ENCODE data around the gene CDH13.

Gene CDH13

DNA sequence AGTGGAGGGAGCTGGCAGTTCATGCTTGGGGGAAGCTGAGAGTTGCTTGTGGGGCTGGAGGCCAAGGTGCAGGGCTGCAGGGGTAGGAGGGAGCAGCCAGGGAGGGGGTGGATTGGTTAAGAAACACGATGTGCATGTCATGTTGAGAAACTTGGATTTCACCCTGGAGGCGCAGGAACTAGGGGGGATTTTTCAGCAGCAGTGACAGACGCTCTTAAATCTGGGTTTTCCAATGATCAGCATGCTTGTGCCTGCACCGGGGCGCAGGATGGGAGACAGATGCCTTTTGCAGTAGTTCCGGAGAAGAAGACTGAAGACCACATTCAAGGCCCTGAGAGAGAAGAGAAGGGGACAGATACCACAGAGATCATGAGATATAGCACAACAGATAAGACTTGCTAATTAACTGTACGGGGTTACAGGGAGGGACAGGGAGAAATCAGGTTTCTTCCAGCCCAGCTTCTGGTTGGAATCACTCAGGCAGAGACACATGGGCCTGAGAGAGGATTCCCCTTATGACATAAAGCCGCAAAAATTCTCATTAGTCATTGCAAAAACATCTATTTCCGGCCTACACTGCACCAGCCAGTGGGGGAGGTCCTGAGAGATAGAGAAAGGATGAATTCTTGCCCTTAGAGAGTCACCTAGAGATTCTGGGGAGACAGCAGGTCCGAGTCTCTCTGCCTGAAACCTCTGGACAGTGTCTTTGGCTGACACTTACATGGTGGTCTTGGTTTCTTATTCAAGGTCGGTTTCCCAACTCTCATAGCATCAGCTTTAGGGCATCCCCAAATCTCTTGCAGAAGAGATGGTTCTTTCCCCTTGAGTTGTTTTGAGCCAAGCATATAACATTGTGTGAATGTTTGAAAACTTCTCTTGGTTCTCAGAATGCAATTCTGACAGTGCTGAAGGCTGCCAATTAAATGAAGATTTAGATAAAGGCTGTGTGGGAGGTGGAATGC, 27.1 kb downstream of the CDH13 start:
- DNase-seq (ENCODE audit: low spot score) = no peak

DNA sequence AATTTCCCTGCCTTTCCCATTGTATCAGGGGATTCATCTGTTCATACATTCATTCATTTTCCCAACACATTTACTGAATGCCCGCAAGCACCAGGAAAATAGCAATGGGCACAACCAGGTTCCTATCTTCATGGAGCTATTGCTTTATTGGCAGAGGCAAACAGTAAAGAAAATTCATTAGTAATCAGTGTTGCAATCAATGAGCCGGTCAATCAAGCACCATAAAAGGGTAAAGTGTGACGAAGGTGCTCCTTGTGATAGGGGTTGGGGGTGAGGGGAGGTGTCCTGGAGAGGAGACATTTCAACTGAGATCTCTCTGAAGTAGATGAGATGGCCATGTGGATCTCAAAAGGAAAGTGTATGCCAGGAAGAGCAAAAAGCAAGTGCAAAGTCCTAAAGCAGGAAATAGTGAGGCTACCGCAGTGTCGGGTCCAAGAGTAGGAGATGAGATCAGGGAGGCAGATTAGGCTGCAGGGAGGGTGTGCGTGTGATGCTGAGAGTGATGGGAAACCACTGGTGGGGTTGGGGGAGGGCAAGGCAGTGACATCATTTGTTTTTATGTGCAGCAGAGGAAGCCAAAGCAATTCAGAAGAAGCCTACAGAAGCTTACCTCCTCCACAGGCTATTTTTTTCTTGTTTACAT, 28.4 kb downstream of the CDH13 start:
- no peak for DNase-seq (ENCODE audit: low spot score)

DNA sequence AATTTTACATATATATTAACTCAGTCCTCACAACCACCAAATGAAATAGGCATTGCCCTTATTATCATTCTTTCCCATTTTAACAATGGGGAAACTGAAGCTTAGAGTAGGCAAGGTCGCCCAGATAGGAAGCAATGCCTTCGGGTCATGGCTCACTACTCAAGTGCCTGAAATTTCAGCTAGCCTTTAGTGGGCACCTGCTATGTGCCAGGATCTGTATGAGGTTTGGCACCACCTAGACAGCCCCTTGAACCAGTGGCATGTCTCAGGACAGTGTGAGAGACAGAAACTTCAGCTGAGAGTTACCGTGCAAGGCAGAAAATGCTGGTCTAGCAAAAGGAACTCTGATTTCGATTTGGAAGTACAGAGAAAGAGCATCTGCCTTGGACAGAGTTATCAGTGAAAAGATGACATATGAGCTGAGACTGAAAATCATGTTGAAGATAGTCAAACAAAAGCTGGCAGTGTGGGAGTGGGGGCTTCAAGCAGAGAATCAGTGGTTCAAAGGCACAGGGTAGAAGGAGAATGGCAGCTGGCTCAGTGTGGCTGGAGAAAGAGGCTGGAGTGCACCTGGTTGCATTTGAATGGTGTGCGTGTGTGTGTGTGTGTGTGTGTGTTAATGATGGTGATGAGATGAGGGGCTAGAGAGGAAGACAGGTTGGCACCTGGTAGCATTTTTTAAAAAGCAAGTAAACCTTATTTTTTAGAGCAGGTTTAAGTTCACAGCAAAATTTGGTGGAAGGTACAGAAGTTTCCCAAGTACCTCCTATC, 29.1 kb downstream of the CDH13 start:
- no peak for DNase-seq (ENCODE audit: low spot score)

DNA sequence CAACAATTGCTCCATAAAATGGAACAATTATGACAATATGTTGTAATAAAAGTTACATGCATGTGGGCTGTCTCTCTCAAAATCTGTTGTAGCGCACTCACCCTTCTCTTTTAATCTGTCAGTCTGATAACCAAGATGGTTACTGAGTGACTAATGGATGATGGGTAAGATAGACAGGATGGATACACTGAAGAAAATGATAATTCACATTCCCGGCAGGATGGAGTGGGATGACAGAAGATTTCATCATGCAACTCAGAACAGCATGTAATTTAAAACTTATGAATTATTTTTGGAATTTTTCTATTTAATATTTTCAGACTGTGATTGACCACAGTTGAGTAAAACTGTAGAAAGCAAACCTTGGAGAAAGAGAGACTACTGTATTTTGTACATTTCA, 30.5 kb downstream of the CDH13 start:
- no peak for DNase-seq (ENCODE audit: low spot score)

DNA sequence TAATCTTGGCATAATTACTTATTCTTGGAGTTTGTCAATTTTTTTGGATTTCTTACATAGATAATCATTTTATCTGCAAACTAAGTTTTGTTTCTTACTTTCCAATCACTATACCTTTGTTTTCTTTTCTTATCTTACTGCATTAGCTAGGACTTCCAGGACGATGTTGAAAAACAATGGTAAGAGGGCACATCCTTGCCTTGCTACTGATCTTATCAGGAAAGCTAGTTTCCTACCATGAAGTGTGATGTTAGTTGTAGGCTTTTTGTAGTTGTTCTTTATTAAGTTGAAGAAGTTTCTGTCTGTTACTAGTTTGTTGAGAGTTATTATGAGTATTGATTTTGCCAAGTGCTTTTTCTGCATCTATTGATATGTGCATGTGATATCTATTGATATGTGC, 31.0 kb downstream of the CDH13 start:
- no peak for DNase-seq (ENCODE audit: low spot score)

DNA sequence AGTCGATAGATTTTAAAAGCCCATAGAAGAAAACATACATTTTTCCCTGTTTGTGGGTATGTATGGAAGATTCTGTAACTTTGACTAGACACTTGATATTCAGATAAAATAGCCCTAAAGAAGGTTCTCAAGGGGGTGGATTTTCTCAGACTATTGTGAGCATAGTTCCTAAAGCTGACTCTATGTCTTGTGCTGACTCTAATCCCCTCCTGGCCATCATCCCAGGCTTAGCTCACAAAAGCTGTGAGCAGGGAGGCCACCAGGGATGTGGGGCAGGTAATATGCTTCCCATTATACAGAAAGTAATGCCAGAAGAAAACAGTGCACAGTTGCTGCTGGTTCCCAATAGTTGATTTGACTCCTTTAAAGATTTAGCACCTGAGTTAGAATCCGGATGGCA, 32.0 kb downstream of the CDH13 start:
- DNase-seq (ENCODE audit: low spot score) = no peak

DNA sequence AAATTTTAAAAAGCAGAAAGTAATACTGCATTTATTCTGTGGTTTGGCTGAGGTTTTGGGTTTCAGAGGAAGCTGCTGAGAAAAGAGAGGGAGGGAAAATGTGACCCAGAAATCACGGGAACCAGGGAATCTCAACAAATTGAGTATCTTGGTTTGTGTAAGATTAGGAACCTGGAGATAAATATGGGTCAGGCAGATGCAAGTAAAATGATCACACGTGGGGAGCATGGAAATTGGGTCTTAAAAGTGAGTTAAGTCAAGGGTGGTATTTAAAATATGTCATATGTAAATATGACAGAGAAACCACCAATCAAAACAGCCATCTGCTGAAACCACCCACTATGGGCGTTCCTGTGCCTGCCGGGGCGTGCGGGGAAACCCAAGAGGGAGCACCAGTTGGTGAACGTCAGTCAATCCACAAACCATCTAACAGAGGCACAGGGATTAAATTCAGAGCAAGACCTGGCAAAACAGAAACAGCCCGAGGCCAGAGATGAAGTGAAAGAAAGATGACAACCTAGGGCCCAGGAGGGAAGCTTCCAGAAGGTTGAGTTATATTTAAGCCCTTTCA, 33.4 kb downstream of the CDH13 start:
- DNase-seq (ENCODE audit: low spot score) = no peak

DNA sequence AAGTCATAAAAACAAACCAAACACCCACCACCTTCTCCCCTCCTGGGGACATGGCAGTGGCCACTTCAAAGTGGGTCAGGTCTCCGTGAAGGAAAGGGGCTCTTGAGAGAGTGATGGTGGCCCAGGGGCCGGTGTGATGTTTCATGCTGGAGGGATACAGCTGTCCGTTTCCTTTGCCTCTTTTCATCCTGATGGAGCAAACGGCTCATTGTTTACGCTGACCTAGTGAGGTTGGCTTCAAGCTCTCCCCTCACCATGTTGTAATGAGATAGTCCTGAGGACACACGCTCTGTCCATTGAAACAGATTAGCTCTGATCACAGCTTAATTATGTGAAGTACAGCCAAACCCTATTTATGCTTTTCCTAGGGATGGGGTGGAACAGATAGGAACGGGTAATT, 34.2 kb downstream of the CDH13 start:
- DNase-seq (ENCODE audit: low spot score) = no peak

DNA sequence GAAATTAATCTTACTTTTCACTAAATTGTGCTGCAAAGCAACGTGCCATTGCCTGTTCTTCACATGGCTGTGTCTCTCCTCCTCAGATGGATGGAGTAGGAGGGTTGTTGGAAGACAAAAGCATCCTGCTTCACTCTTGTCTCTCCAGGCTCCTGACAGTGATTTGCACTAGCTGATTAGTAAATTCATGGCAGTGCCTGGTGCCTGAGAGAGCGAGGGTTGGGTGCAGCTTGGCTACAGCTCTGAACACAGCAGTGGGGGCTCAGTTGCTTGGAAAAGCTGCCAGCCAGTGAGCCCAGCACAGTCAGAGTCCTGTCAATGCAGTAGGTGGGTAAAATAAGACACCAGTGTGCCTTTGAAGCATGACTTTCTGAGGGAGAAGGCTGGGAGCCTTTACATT, 37.4 kb downstream of the CDH13 start:
- DNase-seq (ENCODE audit: low spot score) = no peak

DNA sequence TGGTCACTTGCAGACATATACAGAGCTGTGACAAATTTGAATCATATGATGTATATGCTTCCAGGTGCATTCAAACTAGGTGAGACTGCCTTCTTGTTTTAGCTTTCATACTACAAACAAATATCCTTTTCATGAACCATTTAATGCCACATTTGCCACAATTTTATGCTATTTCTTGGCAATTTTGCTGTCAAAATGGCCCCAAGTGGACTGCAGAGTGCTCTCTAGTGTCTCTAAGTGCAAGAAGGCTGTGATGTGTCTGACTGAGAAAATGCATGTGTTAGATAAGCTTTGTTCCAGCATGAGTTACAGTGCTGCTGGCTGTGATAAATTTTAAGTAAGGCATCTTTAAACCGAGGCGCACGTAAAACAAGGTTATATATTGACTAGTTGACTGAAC, 38.3 kb downstream of the CDH13 start:
- DNase-seq (ENCODE audit: low spot score) = no peak

DNA sequence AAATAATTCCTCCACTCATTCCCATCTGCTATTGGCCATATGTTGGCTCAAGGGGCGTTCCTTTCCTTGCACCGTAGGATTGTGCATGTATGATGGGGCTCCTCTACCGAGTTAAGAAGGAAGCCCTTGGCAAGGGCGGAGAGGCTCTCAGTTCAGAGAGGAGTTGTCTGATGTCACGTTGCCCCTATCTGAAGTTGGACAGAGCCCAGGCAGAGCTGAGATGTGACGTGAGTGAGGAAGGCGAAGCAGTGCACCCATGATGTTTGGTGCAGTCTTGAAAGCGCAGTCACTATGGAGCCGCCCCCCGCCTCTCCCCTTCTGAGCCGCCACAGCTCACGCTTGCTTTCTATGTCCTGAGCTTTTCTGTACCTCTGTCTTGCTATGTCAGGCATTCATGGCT, 40.7 kb downstream of the CDH13 start:
- no peak for DNase-seq (ENCODE audit: low spot score)

DNA sequence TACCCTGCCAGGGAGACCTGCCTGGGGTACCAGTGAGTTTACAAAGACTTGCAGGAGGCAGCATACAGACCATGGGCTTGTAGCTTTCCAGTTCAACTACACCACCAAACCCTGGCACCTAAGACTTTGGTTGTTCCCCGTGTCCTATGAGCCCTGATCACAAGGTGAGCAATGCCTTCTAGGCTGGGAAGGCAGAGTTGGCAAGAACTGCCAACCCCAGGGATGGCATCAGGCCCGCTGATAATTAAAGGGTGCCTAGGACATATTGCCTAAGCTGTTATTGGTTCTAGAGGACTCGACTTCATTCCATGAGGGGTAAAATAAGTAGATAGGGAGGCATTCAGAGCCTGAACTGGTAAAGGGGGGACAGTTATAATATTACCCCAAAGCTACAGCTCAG, 41.3 kb downstream of the CDH13 start:
- DNase-seq (ENCODE audit: low spot score) = no peak

DNA sequence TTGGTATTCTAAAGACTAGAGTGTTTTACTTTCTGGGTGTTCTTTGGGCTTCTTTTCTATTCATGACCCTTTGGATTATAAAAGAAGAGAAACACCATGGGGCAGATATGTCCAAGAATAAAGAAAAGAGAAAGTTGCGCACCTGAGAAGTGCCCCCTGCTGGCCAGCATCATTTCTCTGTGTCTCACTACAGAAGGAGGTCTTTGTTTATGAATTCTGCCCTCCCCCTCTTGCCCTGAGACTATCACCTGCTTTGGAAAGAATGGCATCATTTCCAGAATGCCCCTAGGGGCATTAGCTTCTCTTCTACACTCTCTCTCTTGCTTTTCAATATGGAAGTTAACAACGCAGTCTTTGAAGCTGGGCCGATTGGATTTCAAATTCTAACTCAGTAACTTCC, 45.0 kb downstream of the CDH13 start:
- DNase-seq (ENCODE audit: low spot score) = no peak

DNA sequence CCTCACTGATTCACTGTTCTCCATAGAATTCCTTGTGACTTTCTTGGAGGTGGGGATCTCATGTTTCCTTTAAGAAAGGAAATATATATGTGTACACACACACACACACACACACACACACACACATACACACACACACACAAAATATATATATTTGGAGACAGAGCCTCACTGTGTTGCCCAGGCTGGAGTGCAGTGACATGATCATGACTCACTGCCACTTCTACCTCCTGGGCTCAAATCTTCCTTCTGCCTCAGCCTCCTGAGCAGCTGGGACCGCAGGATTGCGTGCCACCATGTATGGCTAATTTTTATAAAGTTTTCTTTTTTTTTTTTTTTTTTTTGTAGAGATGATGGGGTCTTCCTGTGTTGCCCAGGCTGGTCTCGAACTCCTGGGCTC, 45.9 kb downstream of the CDH13 start:
- DNase-seq (ENCODE audit: low spot score) = no peak

DNA sequence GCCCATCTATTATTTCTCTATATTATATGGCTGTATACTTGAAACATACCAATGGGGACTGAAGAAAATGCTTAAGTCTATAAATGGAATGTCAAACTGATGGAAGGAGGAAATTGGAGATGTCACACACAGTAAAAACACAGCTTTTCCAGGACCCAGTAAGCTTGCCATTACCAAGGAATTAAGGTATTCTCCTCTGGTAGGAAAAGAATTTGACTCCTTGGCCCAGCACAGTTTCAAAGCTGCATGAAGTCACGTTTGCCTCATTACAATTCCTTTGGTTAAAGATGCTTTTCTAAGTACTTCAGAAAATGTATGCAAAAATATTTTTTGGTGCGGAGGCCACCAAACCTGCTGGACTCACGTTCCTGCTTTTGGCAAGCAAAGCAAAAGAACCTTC, 48.5 kb downstream of the CDH13 start:
- no peak for DNase-seq (ENCODE audit: low spot score)

DNA sequence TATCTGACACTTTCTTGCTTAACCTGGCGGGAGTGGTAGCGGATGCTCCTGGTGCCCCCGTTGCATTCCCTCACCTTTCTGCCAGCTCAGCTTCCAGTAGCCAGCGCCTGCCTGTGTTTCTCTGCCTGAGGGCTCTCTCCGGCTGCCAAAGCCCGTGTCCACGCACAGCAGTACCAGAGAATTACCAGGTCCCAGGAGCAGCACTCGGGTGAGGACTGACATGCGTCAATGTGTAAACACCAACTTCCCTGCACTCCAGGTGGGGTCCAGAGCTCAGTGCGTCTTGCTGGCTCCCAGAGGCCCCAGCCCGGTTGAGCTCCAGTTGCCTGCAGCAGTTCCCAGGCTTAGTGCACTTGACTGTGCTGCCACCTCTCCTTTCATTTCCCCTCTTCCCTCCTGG, 54.8 kb downstream of the CDH13 start:
- no peak for DNase-seq (ENCODE audit: low spot score)

DNA sequence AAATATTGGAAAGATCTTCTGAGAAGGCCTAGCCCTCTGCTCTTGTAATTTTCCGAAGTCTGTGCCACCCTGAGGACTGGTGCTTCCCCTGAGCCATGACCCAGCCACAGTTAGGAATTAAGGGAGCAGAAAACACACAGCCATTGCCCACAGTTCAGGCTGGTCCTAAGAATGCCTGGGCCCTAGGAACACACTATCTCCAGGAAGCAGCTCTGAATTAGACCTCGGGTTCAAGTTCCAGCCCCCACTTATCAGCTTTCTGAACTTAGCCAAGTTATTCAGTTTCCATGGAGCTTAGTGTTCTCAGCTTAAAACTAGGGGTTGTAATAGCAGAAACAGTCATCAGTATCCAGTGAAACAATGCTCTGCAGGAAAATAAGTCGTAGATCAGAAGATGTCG, 56.0 kb downstream of the CDH13 start:
- DNase-seq (ENCODE audit: low spot score) = no peak

DNA sequence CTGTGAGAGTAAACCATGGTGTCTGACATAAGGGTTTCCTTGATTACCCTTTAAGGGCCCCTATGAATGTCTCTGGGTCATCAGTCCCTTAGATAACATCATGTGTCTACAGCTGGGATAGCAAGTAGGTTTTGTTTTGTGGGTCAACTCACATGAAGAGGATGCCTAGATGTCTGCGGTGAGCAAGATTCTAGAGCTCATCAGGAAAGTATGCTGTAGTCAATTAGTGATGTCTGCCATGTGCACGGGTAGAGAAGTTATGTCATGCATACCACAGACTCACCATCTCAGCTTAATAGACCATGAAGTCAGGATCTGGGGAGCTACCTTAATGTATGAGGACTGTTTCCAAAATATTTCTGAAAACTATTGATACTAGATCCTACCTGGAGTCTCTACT, 57.5 kb downstream of the CDH13 start:
- DNase-seq (ENCODE audit: low spot score) = no peak

DNA sequence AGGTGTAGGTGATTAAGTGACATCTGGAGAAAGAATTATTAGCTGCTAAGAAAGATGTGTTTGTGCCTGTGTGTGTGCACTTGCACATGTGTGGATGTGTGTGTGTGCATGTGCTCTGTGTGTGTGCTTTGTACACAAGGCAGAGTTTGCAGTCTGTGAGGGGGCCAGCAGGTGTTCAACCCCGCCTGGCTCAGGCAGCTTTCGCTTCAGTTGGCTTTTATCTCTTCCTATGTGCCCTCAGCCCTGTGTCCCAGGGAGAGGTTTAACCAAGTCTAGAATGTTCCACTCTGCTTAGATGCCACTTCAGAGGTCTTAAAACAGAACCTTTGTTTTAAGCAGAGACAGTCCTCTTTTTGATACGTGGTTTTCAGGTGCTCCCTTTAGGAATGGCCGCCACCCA, 58.8 kb downstream of the CDH13 start:
- no peak for DNase-seq (ENCODE audit: low spot score)

DNA sequence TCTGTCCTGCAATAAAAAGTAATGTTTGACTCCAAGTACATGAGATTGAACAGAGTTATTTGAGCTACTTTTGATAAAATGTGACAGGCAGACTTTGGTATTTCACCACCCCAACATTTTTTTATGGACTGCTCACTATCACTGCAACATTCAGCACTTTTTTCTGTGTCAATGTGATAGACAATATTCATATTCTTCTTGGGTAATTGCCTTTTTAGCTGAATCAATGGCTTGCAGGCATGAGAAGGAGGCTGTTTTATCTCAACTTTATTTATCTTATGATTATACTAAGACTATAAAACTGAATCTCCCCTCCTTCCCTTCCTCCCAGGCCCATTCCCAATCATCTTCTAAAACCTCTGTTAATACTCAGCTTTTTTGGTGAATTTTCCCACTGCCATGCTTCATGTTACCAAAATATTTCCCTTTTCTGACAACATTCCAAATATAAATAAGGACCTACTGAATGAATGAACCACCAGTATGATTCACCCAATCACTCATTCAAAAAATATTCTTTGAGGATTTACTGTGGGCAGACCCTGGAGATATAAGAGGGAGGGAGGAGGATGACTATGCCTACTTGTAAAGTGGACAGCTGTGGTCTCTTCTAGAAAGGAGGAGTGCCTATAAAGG, 67.6 kb downstream of the CDH13 start:
- no peak for DNase-seq (ENCODE audit: low spot score)

DNA sequence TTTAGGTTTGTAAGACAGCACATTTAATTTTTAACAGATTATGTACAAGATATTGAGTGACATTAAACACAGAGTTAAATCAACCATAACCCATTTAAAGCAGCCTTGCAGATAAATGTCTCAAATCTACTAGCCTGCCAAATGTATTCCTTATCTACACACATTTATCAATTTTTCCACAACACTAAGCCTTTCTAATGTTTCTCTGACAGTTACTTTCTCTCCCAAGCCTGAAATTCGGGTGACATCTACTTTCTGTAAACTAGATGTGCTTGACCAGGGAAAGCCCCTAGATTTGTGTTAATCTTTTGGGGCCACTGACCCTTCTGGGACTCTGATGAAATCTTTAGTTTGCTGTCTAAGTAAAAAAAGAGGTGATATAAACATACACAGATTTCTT, 69.0 kb downstream of the CDH13 start:
- DNase-seq (ENCODE audit: low spot score) = no peak

DNA sequence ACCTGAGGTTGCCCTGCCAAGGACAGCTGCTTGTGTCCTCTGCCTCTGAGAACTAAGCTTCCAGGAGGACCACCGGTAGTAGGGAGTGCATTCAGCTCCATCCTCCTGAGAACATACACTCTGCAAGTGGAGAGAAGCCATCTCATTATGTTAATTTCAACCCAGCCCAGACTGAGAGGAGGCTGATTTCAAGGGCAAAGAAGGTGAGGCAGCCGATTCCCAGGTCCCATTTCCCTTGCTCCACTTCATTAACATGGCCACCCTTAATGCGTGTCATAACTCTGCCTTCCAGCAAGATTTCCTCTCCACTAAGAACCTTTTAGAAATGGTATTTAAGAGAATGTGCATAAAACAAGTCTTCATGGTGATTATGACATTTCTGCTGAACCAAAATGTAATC, 72.5 kb downstream of the CDH13 start:
- DNase-seq (ENCODE audit: low spot score) = no peak

Measured in HuH-7 (cell line).